HCT116 (cell line): Measurements from ENCODE around the gene OR13A1. TPM values are rescaled to one million over a fixed set of nuclear protein-coding genes. Genes with fewer than 3 reads are reported as not detected.
"Not testable (repeated sequence)": the region's sequence is repeated elsewhere in the genome, so short reads cannot be mapped to it uniquely, and the experiment has no call there.

Experiments used
- ATAC-seq: fragments of 200-7000 bp; cut with Tn5 transposase; 2 replicates; pipeline ENCODE4 v1.9.1; 2020; ENCODE audit warnings: mild to moderate bottlenecking, moderate library complexity
- BruUV-seq: library from RNA; stranded (reverse); fragments of 400-500 nt; replicated peaks from 2 replicates; lab custom pipeline; 2021; lab: Mats Ljungman, UMichigan
- CTCF ChIA-PET: fragments of 300-600 bp; sonication (Branson Sonifier 250); formaldehyde crosslinking; loops from one replicate; lab custom pipeline; 2021; ENCODE audit warnings: antibody characterized with exemption; lab: Charles Lee
- POLR2A ChIA-PET: fragments of 300-600, 350-600 bp; sonication (Branson Sonifier 250); formaldehyde crosslinking; loops from one replicate; lab custom pipeline; 2021; ENCODE audit warnings: antibody characterized with exemption; lab: Charles Lee
- RAD21 ChIA-PET, 2 experiments: fragments of 300-600 bp; sonication (Branson Sonifier 250); formaldehyde crosslinking; loops; one replicate each; lab custom pipeline; 2023; ENCODE audit warnings: low total read pairs in 2 of 2; ENCODE audit not compliant: uncharacterized antibody in 2 of 2, unreplicated experiment in 2 of 2, low non-redundant PET in 1 of 2; lab: Charles Lee
- DNase-seq: peaks from one replicate; pipeline ENCODE4 v3.0.0-alpha.2; 2010; ENCODE audit warnings: low read depth, low spot score
- H2AFZ ChIP-seq: fragments of 200-600 bp; shearing (Covaris generic), sonication (generic); 2 replicates; pipeline ENCODE4 v1.6.1; 2017; ENCODE audit warnings: low read depth, mixed run types, mixed read lengths, antibody characterized with exemption, low read length; ENCODE audit not compliant: poor library complexity, severe bottlenecking
- H3K27ac ChIP-seq: 2 replicates; pipeline ENCODE4 v1.5.1; 2012; ENCODE audit warnings: low read depth, low read length
- H3K27me3 ChIP-seq: fragments of 200-600 bp; sonication (generic); 2 replicates; pipeline ENCODE4 v1.6.1; 2016; ENCODE audit warnings: mixed run types, low read length, mixed read lengths; ENCODE audit not compliant: insufficient read depth
- H3K36me3 ChIP-seq, 2 experiments: fragments of 200-500 bp in 1 of 2; fragments of 200-600 bp in 1 of 2; sonication (Bioruptor generic) in 1 of 2; sonication (generic) in 1 of 2; 2 replicates each; pipeline versions ENCODE4 v1.5.1 to v1.6.1; 2014 to 2016; ENCODE audit warnings: low read length in 2 of 2, inconsistent platforms in 1 of 2, mixed read lengths in 1 of 2, mixed run types in 1 of 2; ENCODE audit not compliant: insufficient read depth in 2 of 2, control insufficient read depth in 1 of 2
- H3K4me1 ChIP-seq, 2 experiments: fragments of 200-600 bp in 1 of 2; sonication (generic) in 1 of 2; 2 replicates each; pipeline versions ENCODE4 v1.5.1 to v1.6.1; 2012 to 2017; ENCODE audit warnings: low read length in 2 of 2, inconsistent platforms in 1 of 2, mild to moderate bottlenecking in 1 of 2, mixed read lengths in 1 of 2, mixed run types in 1 of 2, moderate library complexity in 1 of 2; ENCODE audit not compliant: insufficient read depth in 2 of 2, control insufficient read depth in 1 of 2
- H3K4me2 ChIP-seq: fragments of 200-600 bp; sonication (generic); 2 replicates; pipeline ENCODE4 v1.6.1; 2017; ENCODE audit warnings: mixed run types, low read length, mixed read lengths
- H3K4me3 ChIP-seq, 2 experiments: fragments of 200-600 bp in 1 of 2; sonication (generic) in 1 of 2; replicated peaks in 1 of 2; 2 replicates each; pipeline ENCODE4 v1.5.1; 2011 to 2016; ENCODE audit warnings: low read length in 2 of 2, control low read depth in 1 of 2, low read depth in 1 of 2, mild to moderate bottlenecking in 1 of 2, mixed read lengths in 1 of 2, mixed run types in 1 of 2
- H3K79me2 ChIP-seq: fragments of 200-600 bp; sonication (generic); 2 replicates; pipeline ENCODE4 v1.6.1; 2017; ENCODE audit warnings: mild to moderate bottlenecking, mixed run types, low read length, moderate library complexity, mixed read lengths; ENCODE audit not compliant: insufficient read depth
- H3K9ac ChIP-seq: fragments of 200-600 bp; sonication (generic); 2 replicates; pipeline ENCODE4 v1.6.1; 2016; ENCODE audit warnings: low read length, mixed read lengths
- H3K9me2 ChIP-seq: fragments of 200-600 bp; sonication (generic), shearing (Covaris generic); 2 replicates; pipeline ENCODE4 v1.6.1; 2017; ENCODE audit warnings: mixed run types, mild to moderate bottlenecking, moderate library complexity; ENCODE audit not compliant: insufficient read depth
- H3K9me3 ChIP-seq, 2 experiments: fragments of 200-500 bp in 1 of 2; fragments of 200-600 bp in 1 of 2; sonication (Bioruptor generic) in 1 of 2; sonication (generic) in 1 of 2; 2 replicates each; pipeline ENCODE4 v1.6.1; 2014 to 2017; ENCODE audit warnings: low read length in 2 of 2, mixed read lengths in 2 of 2, inconsistent platforms in 1 of 2, low read depth in 1 of 2, mild to moderate bottlenecking in 1 of 2, mixed run types in 1 of 2, moderate library complexity in 1 of 2; ENCODE audit not compliant: control insufficient read depth in 1 of 2, insufficient read depth in 1 of 2
- H4K20me1 ChIP-seq: fragments of 200-600 bp; sonication (generic), shearing (Covaris generic); 2 replicates; pipeline ENCODE4 v1.6.1; 2017; ENCODE audit warnings: mixed run types, mild to moderate bottlenecking, moderate library complexity; ENCODE audit not compliant: insufficient read depth
- ATF3 ChIP-seq: IDR thresholded peaks from 2 replicates; pipeline ENCODE4 v1.6.1; 2012
- CBX3 ChIP-seq: IDR thresholded peaks from 2 replicates; pipeline ENCODE4 v1.6.1; 2012; ENCODE audit warnings: low read depth
- CTCF ChIP-seq, 3 experiments: fragments of 200-600 bp in 1 of 3; sonication (generic) in 1 of 3; IDR thresholded peaks in 2 of 3; conservative IDR thresholded peaks in 1 of 3; 2 replicates each; pipeline ENCODE4 v1.5.1; 2012 to 2017; ENCODE audit warnings: low read depth in 2 of 3, low read length in 2 of 3, antibody characterized with exemption in 1 of 3, borderline replicate concordance in 1 of 3, control low read depth in 1 of 3, mild to moderate bottlenecking in 1 of 3, mixed read lengths in 1 of 3, mixed run types in 1 of 3, moderate library complexity in 1 of 3; ENCODE audit not compliant: insufficient read depth in 1 of 3
- EGR1 ChIP-seq: IDR thresholded peaks from 2 replicates; pipeline ENCODE4 v1.6.1; 2012; ENCODE audit warnings: low read depth
- SP1 ChIP-seq: IDR thresholded peaks from 2 replicates; pipeline ENCODE4 v1.6.1; 2012; ENCODE audit warnings: low read depth
- SRF ChIP-seq: IDR thresholded peaks from 2 replicates; pipeline ENCODE4 v1.6.1; 2012; ENCODE audit warnings: low read depth
- TCF7L2 ChIP-seq: IDR thresholded peaks from 2 replicates; pipeline ENCODE4 v1.7.0; 2011; ENCODE audit warnings: borderline replicate concordance, inconsistent platforms; ENCODE audit not compliant: insufficient read depth, insufficient read length; ENCODE audit errors: extremely low read depth
- intact Hi-C: fragments of 100-400 bp; cut with micrococcal nuclease; formaldehyde crosslinking; loops from 2 replicates; pipeline ENCODE4 v1.10.0; 2022
- total RNA-seq: library from RNA; stranded (reverse); gene quantifications from one replicate; pipeline ENCODE4 v1.2.1, GENCODE V29; 2021; ENCODE audit not compliant: unreplicated experiment

The OR13A1 gene
- total RNA-seq, 1 experiment from 2014 or later: not detected

DNA sequence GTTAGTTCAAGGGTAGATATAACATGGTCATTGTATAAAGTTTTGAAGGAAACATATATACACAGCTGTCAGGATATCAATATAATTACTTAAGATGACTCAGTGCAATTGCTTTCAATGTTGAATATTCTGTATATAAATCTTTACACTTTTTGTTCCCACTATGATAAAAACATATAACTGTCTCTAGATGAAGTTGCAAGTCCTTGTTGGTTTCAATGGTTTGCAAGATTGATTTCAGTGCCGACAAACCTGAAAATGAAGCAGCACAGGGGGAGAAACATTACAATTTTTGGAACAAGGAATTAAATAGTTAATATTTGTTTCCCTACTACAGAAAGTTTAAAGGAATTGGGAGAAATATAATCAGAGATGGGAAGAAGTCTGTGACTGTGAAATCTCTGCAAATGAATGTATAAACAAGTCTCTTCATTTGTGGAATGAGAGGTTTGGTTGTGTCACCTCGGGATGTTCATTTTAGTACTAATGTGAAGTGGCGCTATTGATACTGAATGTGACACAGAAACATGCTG is 54.1 kb downstream of the OR13A1 start:
- no peak for ATAC-seq
- H3K9ac ChIP-seq: no peak overlapping the region
- POLR2A ChIA-PET: no interaction called here
- TF ChIP-seq TCF7L2 (no peak), CBX3 (no peak), ATF3 (no peak), SP1 (no peak), EGR1 (no peak), SRF (no peak), CTCF (IDR thresholded peaks at IDR 0.05 in 2 of 3, conservative IDR thresholded peaks at IDR 0.05 in 1 of 3; ENCODE audit: borderline replicate concordance in 1 of 3, insufficient read depth in 1 of 3, low read depth in 2 of 3, low read length in 2 of 3) (no peak)
- H3K27ac ChIP-seq: no peak overlapping the region
- no peaks in the 10 kb centered on the region for H3K4me1 ChIP-seq
- no peaks in the 10 kb centered on the region for H3K36me3 ChIP-seq
- CTCF ChIA-PET: no interaction called here
- H2AFZ ChIP-seq: no peak overlapping the region
- RAD21 ChIA-PET: no interaction called here
- no TSS peak for BruUV-seq
- intact Hi-C loops: no loop called here
- no peaks in the 10 kb centered on the region for H3K79me2 ChIP-seq
- no peak overlapping the region for H3K4me3 ChIP-seq
- H3K4me2 ChIP-seq: no peak overlapping the region
- no peaks in the 10 kb centered on the region for H4K20me1 ChIP-seq
- DNase-seq: no peak
- no peaks in the 10 kb centered on the region for H3K9me2 ChIP-seq
- no peaks in the 10 kb centered on the region for H3K9me3 ChIP-seq
- H3K27me3 ChIP-seq: peaks cover 21% of the 10 kb centered on the region

DNA sequence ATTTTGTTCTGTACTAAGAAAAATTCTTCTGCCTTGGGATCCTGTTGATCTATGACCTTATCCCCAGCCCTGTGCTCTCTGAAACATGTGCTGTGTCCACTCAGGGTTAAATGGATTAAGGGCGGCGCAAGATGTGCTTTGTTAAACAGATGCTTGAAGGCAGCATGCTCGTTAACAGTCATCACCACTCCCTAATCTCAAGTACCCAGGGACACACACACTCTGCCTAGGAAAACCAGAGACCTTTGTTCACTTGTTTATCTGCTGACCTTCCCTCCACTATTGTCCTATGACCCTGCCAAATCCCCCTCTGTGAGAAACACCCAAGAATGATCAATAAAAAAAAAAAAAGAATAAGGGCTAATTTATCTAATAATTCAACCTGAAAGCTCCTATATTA is 54.8 kb downstream of the OR13A1 start:
- H3K9me3 ChIP-seq, H3K9me2 ChIP-seq, DNase-seq, H3K4me2 ChIP-seq, H3K27ac ChIP-seq, H3K36me3 ChIP-seq, POLR2A ChIA-PET, H2AFZ ChIP-seq, H3K79me2 ChIP-seq, H3K4me3 ChIP-seq, H3K9ac ChIP-seq, H4K20me1 ChIP-seq, H3K4me1 ChIP-seq, RAD21 ChIA-PET, ATAC-seq, BruUV-seq, intact Hi-C loops, CTCF ChIA-PET: not testable (repeated sequence)
- H3K27me3 ChIP-seq: peaks cover 21% of the 10 kb centered on the region

DNA sequence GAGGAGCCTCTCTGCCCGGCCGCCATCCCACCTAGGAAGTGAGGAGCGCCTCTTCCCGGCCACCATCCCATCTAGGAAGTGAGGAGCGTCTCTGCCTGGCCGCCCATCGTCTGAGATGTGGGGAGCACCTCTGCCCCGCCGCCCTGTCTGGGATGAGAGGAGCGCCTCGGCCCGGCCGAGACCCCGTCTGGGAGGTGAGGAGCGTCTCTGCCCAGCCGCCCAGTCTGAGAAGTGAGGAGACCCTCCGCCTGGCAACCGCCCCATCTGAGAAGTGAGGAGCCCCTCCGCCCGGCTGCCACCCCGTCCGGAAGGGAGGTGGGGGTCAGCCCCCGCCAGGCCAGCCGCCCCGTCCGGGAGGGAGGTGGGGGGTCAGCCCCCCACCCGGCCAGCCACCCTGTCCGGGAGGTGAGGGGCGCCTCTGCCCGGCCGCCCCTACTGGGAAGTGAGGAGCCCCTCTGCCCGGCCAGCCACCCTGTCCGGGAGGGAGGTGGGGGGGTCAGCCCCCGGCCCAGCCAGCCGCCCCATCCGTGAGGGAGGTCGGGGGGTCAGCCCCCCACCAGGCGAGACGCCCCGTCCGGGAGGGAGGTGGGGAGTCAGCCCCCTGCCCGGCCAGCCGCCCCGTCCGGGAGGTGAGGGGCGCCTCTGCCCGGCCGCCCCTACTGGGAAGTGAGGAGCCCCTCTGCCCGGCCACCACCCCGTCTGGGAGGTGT is 55.5 kb downstream of the OR13A1 start:
- H3K27ac ChIP-seq, H3K4me2 ChIP-seq, H3K9me3 ChIP-seq, H3K4me1 ChIP-seq, H3K9me2 ChIP-seq, H3K4me3 ChIP-seq, RAD21 ChIA-PET, intact Hi-C loops, H3K9ac ChIP-seq, BruUV-seq, H3K79me2 ChIP-seq, H4K20me1 ChIP-seq, H2AFZ ChIP-seq, POLR2A ChIA-PET, CTCF ChIA-PET, H3K36me3 ChIP-seq, ATAC-seq, DNase-seq: not testable (repeated sequence)
- peaks cover 16% of the 10 kb centered on the region for H3K27me3 ChIP-seq
